Esophagus (tissue), 2 donors: Measurements from ENCODE around the gene CALD1. TPM values are rescaled to one million over a fixed set of nuclear protein-coding genes. Genes with fewer than 3 reads are reported as not detected.
A peak's percentile ranks its signal among the peaks of the same experiment; 100 is the strongest.

Experiments
- H3K27ac ChIP-seq, 2 donors: one replicate each; pipeline ENCODE4 v1.5.1; 2013; ENCODE audit warnings: low read depth in 2 of 2, mild to moderate bottlenecking in 2 of 2, inconsistent platforms in 1 of 2, low read length in 1 of 2, moderate library complexity in 1 of 2
- H3K27me3 ChIP-seq, 2 donors: one replicate each; pipeline ENCODE4 v1.6.1; 2013; ENCODE audit warnings: low read length in 2 of 2, control low read depth in 1 of 2, mild to moderate bottlenecking in 1 of 2; ENCODE audit not compliant: insufficient read depth in 2 of 2, control insufficient read depth in 1 of 2
- H3K36me3 ChIP-seq, 2 donors: one replicate each; pipeline ENCODE4 v1.6.1; 2013; ENCODE audit warnings: low read length in 1 of 2; ENCODE audit not compliant: control insufficient read depth in 2 of 2, insufficient read depth in 2 of 2
- H3K4me1 ChIP-seq, 2 donors: one replicate each; pipeline ENCODE4 v1.6.1; 2013; ENCODE audit warnings: low read length in 1 of 2; ENCODE audit not compliant: control insufficient read depth in 2 of 2, insufficient read depth in 2 of 2
- H3K4me3 ChIP-seq, 2 donors: one replicate each; pipeline ENCODE4 v1.5.1; 2013; ENCODE audit warnings: low read length in 2 of 2, mild to moderate bottlenecking in 2 of 2, low read depth in 1 of 2, moderate library complexity in 1 of 2
- H3K9me3 ChIP-seq, 2 donors: one replicate each; pipeline ENCODE4 v1.6.1; 2013; ENCODE audit warnings: mild to moderate bottlenecking in 2 of 2, low read depth in 1 of 2, low read length in 1 of 2, moderate library complexity in 1 of 2; ENCODE audit not compliant: control insufficient read depth in 2 of 2, insufficient read depth in 1 of 2
- WGBS, 2 donors: extraction: QIAGEN DNeasy Blood & Tissue Kit; methylation state at CpG; one replicate each; pipeline ENCODE4 v1.1.7; 2013; 5-methylcytosine and 5-hydroxymethylcytosine counted together
- polyA plus RNA-seq, 2 donors: library from polyadenylated mRNA; stranded (reverse); fragments of 200-250 nt; gene quantifications; one replicate each; pipeline ENCODE4 v1.2.3, GENCODE V29; 2013
- donor health status: healthy with polysubstance abuse.
- donor health status: Bipolar disorder and iron deficiency.

The CALD1 gene
- polyA plus RNA-seq, 2 donors: 93.4 to 128 TPM

GRCh38 chr7:134772401-134772800 is 7.0 kb upstream of the CALD1 start:
- Histone ChIP-seq H3K9me3 (no peaks in the 10 kb centered on the region), H3K4me1 (no peaks in the 10 kb centered on the region), H3K36me3 (no peaks in the 10 kb centered on the region), H3K27ac (no peak overlapping the region), H3K4me3 (no peak overlapping the region), H3K27me3 (no peaks in the 10 kb centered on the region)
- 51 to 57% methylated on average over 3 of the region's 3 CpGs for WGBS, 2 donors

- Histone ChIP-seq H3K36me3 (no peaks in the 10 kb centered on the region), H3K4me1 (no peaks in the 10 kb centered on the region), H3K27me3 (no peaks in the 10 kb centered on the region), H3K27ac (no peak overlapping the region), H3K9me3 (no peaks in the 10 kb centered on the region), H3K4me3 (no peak overlapping the region)
- WGBS, 2 donors: 66 to 71% methylated on average over 4 of the region's 4 CpGs
Measured at GRCh38 chr7:134773164-134773563, 6.3 kb upstream of the CALD1 start.

DNA sequence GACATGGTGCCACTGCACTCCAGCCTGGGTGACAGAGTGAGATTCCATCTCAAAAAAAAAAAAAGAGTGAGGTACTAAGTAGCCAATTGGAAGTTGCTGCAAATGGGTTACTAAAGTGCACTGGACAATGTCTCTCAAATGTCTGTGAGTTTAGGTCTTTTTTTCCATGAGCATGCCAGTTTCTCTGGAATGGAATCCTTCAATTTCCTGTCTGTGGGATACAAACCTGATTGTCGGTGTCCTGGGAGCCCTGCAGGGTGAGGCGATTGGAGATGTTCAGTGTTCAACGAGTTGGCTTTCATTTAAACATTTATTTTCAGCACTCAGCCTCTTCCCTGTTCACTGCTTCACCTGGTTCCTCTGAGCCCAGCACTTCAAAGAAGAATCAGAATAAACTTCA is 5.3 kb upstream of the CALD1 start:
- WGBS, 2 donors: 85 to 88% methylated on average over 3 of the region's 3 CpGs
- H3K27me3 ChIP-seq: no peaks in the 10 kb centered on the region
- no peak overlapping the region for H3K4me3 ChIP-seq
- no peaks in the 10 kb centered on the region for H3K4me1 ChIP-seq
- H3K36me3 ChIP-seq: no peaks in the 10 kb centered on the region
- no peaks in the 10 kb centered on the region for H3K9me3 ChIP-seq
- no peak overlapping the region for H3K27ac ChIP-seq

- Histone ChIP-seq H3K4me1 (no peaks in the 10 kb centered on the region), H3K27me3 (no peaks in the 10 kb centered on the region), H3K4me3 (no peak overlapping the region), H3K36me3 (no peaks in the 10 kb centered on the region), H3K27ac (peak overlapping the region in 1 of 2 donors; percentile 6), H3K9me3 (no peaks in the 10 kb centered on the region)
- WGBS, 2 donors: 82 to 83% methylated on average over 3 of the region's 3 CpGs
Measured at GRCh38 chr7:134777470-134777869, 2.0 kb upstream of the CALD1 start.

GRCh38 chr7:134777908-134778580 is 1.4 kb upstream of the CALD1 start:
- H3K4me3 ChIP-seq: no peak overlapping the region
- no peaks in the 10 kb centered on the region for H3K27me3 ChIP-seq
- H3K4me1 ChIP-seq: no peaks in the 10 kb centered on the region
- H3K27ac ChIP-seq: peak overlapping the region; percentile 6 to 56
- H3K36me3 ChIP-seq: no peaks in the 10 kb centered on the region
- H3K9me3 ChIP-seq: no peaks in the 10 kb centered on the region
- WGBS, 2 donors: 64 to 74% methylated on average over 2 of the region's 2 CpGs

DNA sequence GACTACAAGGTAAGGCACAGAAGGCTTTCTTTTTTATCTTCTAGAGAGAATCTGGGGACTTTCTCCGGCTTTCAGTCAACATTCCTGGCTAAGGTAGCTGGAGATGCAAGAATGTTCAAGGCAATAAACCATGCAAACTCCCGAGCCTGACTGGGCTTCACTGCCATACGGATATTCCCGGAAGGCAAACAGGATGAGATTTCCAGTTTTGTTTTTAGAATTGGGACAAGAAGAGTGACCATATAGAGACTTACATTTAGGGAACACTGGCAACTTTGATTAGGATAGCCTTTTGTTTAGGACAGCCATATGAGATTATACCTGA is 269 bp downstream of the CALD1 start:
- Histone ChIP-seq H3K9me3 (no peaks in the 10 kb centered on the region), H3K27ac (peak overlapping the region; percentile 62 to 78), H3K27me3 (no peaks in the 10 kb centered on the region), H3K4me1 (peaks cover 0 to 3% of the 10 kb centered on the region in 2 donors), H3K36me3 (no peaks in the 10 kb centered on the region), H3K4me3 (peak overlapping the region; percentile 20 to 61)
- 13 to 14% methylated on average over 4 of the region's 4 CpGs for WGBS, 2 donors

GRCh38 chr7:134780166-134780828 is 863 bp downstream of the CALD1 start:
- Histone ChIP-seq H3K27me3 (no peaks in the 10 kb centered on the region), H3K27ac (peak overlapping the region; percentile 41 to 62), H3K9me3 (no peaks in the 10 kb centered on the region), H3K36me3 (no peaks in the 10 kb centered on the region), H3K4me1 (peaks cover 0 to 3% of the 10 kb centered on the region in 2 donors), H3K4me3 (peak overlapping the region; percentile 20 to 61)
- 11 to 27% methylated on average over 5 of the region's 5 CpGs for WGBS, 2 donors

DNA sequence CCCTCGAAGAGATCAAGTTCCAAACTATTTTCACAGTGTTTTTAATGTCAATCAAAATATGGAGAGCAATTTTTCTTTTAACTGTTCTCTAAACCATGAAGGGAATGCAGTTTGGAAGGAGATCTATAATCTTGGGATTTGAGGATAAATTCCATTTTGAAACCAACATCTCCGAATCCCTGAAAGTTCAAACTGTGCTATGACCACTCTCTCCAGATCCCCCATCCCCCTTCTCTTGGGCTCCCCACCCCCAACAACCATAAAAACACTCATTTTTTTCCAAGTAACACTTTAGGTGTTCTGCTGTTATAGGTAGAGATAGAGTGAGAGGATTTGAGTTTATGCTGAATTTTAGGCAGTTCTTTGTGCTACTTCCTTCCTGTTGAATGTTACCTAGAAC is 1.7 kb downstream of the CALD1 start:
- Histone ChIP-seq H3K27ac (no peak overlapping the region), H3K27me3 (no peaks in the 10 kb centered on the region), H3K4me3 (peak overlapping the region in 1 of 2 donors; percentile 61), H3K36me3 (no peaks in the 10 kb centered on the region), H3K4me1 (peaks cover 0 to 3% of the 10 kb centered on the region in 2 donors), H3K9me3 (no peaks in the 10 kb centered on the region)
- WGBS, 2 donors: 32 to 49% methylated on average over 2 of the region's 2 CpGs

DNA sequence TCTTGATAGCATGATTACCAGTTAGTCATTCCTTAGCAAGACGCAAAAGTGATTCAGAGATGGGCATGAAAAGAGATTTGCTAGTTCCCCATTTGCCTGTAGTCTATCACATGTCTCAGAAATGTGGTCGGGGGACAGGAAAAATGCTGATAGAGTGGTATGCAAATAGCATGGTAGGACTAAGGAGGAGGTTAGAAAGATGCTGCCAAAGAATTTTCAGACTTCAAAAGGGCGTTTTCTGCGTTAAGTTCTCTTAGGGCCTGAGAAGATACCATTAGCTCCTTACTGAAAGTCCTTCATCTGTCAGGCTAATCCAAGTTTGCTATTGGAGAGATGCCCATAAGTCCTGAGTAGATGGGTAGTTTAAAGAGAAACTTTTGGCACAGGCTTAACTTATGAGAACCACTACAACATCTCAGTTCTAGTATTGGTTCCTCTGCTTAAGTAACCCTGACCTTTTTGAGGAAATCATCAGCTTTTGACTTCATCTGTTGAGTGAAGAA is 2.7 kb downstream of the CALD1 start:
- peaks cover 0 to 3% of the 10 kb centered on the region in 2 donors for H3K4me1 ChIP-seq
- H3K4me3 ChIP-seq: peak overlapping the region; percentile 9 to 61
- H3K27me3 ChIP-seq: no peaks in the 10 kb centered on the region
- WGBS, 2 donors: 58 to 68% methylated on average over 4 of the region's 4 CpGs
- no peaks in the 10 kb centered on the region for H3K9me3 ChIP-seq
- H3K27ac ChIP-seq: no peak overlapping the region
- no peaks in the 10 kb centered on the region for H3K36me3 ChIP-seq
